ENCODE results near the gene CHST11. TPM values are rescaled to one million over a fixed set of nuclear protein-coding genes. Genes with fewer than 3 reads are reported as not detected.
"Not testable (repeated sequence)": the region's sequence is repeated elsewhere in the genome, so short reads cannot be mapped to it uniquely, and the experiment has no call there.

CHST11 gene
- total and polyA plus RNA-seq, 7 experiments from 2014 or later: 23.4 to 74.3 (median 32.0) TPM

DNA sequence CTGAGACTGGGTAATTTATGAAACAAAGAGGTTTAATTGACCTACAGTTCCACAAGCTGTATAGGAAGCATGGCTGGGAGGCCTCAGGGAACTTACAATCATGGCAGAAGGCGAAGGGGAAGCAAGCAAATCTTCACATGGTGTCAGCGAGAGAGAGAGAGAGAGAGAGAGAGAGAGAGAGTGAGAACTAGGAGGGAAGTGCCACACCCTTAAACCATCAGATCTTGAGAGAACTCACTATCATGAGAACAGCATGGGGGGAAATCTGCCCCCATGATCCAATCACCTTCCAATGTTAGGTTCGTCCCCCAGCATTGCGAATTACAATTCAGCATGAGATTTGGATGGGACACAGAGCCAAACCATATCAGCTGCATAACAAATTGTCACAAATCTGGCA lies 96.7 kb downstream of the CHST11 start:
- H3K36me3 Mint-ChIP-seq: peaks cover 0 to 53% (median 20%) of the 10 kb centered on the region in 5 donors
- ATAC-seq (peak; percentile 31), DNase-seq (no peak)
- H3K4me3 ChIP-seq (ENCODE audit: low read length): no peak overlapping the region
- H3K27me3 Mint-ChIP-seq: no peaks in the 10 kb centered on the region
- H3K27ac Mint-ChIP-seq: peak overlapping the region in 1 of 9 donors; percentile 63
- peak overlapping the region in 1 of 10 donors; percentile 15 for H3K4me3 Mint-ChIP-seq
- peaks cover 52 to 76% (median 54%) of the 10 kb centered on the region in 7 donors for H3K4me1 Mint-ChIP-seq
- no peaks in the 10 kb centered on the region for H3K36me3 ChIP-seq (ENCODE audit: control insufficient read depth in 2 of 3, insufficient read depth in 3 of 3, low read length in 3 of 3)
- H3K27me3 ChIP-seq (ENCODE audit: control insufficient read depth in 2 of 2, insufficient read depth in 2 of 2, low read length in 2 of 2): no peaks in the 10 kb centered on the region
- no peaks in the 10 kb centered on the region for H3K9me3 ChIP-seq (ENCODE audit: control insufficient read depth in 2 of 3, low read length in 3 of 3)
- CTCF ChIA-PET: no interaction called here
- intact Hi-C loops (cut with micrococcal nuclease): no loop called here
- POLR2A ChIA-PET: interaction anchor here (0.7 kb wide), 1 partner anchor 94 kb away, joined by 3 read pairs; no protein-coding TSS in a partner anchor
- peaks cover 0 to 17% (median 10%) of the 10 kb centered on the region in 11 donors for H3K9me3 Mint-ChIP-seq
- peaks cover 0 to 25% of the 10 kb centered on the region in 2 donors for H3K4me1 ChIP-seq (ENCODE audit: control insufficient read depth in 2 of 2, insufficient read depth in 2 of 2, low read length in 2 of 2)
- H3K27ac ChIP-seq (ENCODE audit: low read depth, low read length): no peak overlapping the region

DNA sequence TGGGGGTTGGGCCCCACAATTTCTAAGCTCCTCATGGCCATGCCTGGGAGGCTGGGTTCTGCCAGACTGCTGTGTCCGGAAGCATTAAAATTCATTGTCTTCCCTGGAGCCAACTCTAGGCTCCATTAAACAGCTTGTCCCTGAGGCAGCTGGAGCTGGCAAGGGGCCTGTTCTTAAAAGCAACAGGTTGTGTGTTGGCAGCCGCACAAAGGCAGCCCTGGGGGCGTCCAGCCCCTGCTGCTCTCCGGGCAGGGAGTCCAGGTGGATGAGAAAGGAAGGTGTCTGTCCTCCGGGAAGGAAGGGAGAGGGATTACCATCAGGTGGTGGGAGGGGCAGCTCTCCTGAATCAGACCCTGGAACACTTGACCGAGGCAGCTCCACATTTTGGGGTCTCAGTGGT lies 98.9 kb downstream of the CHST11 start:
- no peak overlapping the region for H3K4me3 Mint-ChIP-seq
- intact Hi-C loops (cut with micrococcal nuclease): no loop called here
- no peak for ATAC-seq
- ChIA-PET CTCF (interaction anchor here (1.6 kb wide), 1 partner anchor 97 kb away, joined by 4 read pairs; no protein-coding TSS in a partner anchor), POLR2A (no interaction called here)
- H3K27ac Mint-ChIP-seq: peak overlapping the region in 1 of 9 donors; percentile 18
- Histone ChIP-seq H3K27ac (ENCODE audit: low read depth, low read length) (no peak overlapping the region), H3K9me3 (ENCODE audit: control insufficient read depth in 2 of 3, low read length in 3 of 3) (no peaks in the 10 kb centered on the region), H3K4me3 (ENCODE audit: low read length) (no peak overlapping the region), H3K27me3 (ENCODE audit: control insufficient read depth in 2 of 2, insufficient read depth in 2 of 2, low read length in 2 of 2) (no peaks in the 10 kb centered on the region), H3K4me1 (ENCODE audit: control insufficient read depth in 2 of 2, insufficient read depth in 2 of 2, low read length in 2 of 2) (peaks cover 0 to 25% of the 10 kb centered on the region in 2 donors), H3K36me3 (ENCODE audit: control insufficient read depth in 2 of 3, insufficient read depth in 3 of 3, low read length in 3 of 3) (no peaks in the 10 kb centered on the region)
- H3K27me3 Mint-ChIP-seq: no peaks in the 10 kb centered on the region
- peaks cover 48 to 67% (median 50%) of the 10 kb centered on the region in 7 donors for H3K4me1 Mint-ChIP-seq
- DNase-seq: no peak
- H3K9me3 Mint-ChIP-seq: peaks cover 0 to 17% (median 10%) of the 10 kb centered on the region in 11 donors
- H3K36me3 Mint-ChIP-seq: peaks cover 0 to 61% (median 20%) of the 10 kb centered on the region in 5 donors

DNA sequence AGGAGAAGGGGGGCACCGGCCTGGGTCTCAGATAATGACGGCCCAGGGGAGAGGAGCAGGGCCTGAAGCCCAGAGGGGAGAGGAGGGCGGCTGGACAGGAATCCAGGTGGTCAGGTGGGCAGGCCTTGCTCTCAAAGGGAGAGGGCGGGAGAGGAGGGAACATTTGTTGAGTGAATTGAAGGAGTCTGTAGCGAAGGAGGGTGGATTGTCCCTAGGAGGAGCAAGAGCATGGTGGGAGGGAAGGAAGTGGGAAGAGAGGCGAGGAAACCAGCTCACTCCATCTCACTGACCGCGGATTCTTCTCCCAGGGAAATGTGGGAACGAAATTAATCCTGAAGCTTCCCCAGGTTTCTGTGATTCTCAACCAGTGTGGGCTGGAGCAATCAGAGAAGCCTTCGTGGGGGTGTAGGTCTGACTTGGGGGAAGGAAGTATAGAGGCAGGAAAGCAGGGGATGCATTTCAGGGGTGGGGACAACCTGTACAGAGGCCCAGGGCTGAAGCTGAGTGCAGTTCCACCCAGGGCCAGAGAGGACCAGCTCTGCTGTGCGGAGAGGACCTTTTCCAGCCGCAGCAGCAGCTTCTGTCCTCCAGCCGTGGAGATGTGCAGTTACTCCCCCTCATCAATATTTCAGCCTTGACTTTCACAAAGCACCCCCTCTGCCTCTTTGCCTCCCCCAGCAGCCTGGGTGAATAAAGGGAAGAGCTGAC lies 100.9 kb downstream of the CHST11 start:
- peaks cover 0 to 23% of the 10 kb centered on the region in 2 donors for H3K4me1 ChIP-seq (ENCODE audit: control insufficient read depth in 2 of 2, insufficient read depth in 2 of 2, low read length in 2 of 2)
- no peak for ATAC-seq
- peaks cover 0 to 57% (median 15%) of the 10 kb centered on the region in 5 donors for H3K36me3 Mint-ChIP-seq
- H3K4me3 Mint-ChIP-seq: no peak overlapping the region
- peaks cover 34 to 48% (median 40%) of the 10 kb centered on the region in 7 donors for H3K4me1 Mint-ChIP-seq
- no peak overlapping the region for H3K4me3 ChIP-seq (ENCODE audit: low read length)
- H3K27ac ChIP-seq (ENCODE audit: low read depth, low read length): no peak overlapping the region
- H3K36me3 ChIP-seq (ENCODE audit: control insufficient read depth in 2 of 3, insufficient read depth in 3 of 3, low read length in 3 of 3): no peaks in the 10 kb centered on the region
- H3K27me3 ChIP-seq (ENCODE audit: control insufficient read depth in 2 of 2, insufficient read depth in 2 of 2, low read length in 2 of 2): no peaks in the 10 kb centered on the region
- no peak for DNase-seq
- H3K9me3 ChIP-seq (ENCODE audit: control insufficient read depth in 2 of 3, low read length in 3 of 3): no peaks in the 10 kb centered on the region
- ChIA-PET CTCF (no interaction called here), POLR2A (interaction anchor here (0.6 kb wide), 1 partner anchor 482 kb away, joined by 4 read pairs; no protein-coding TSS in a partner anchor)
- no peaks in the 10 kb centered on the region for H3K27me3 Mint-ChIP-seq
- H3K9me3 Mint-ChIP-seq: peaks cover 0 to 16% (median 10%) of the 10 kb centered on the region in 11 donors
- intact Hi-C loops (cut with micrococcal nuclease): no loop called here
- H3K27ac Mint-ChIP-seq: peak overlapping the region in 1 of 9 donors; percentile 62

DNA sequence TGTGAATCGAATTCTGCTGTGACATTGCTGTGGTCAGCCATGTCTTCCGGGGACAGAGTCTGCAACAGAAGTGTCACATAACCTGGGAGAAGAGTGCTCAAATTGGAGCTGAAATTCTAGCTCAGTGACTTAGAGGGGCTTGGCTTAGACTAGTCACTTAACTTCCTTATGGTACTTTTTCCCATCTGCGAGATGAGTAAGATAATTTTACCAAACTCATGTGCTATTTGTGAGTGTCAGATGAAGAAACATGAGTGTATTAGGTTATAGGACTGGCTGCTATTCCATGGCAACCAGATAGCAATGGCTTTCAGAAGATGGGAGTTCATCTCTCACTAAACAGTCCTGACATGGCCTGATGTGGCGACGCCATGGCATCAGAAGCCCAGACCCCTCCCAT lies 104.1 kb downstream of the CHST11 start:
- no peak overlapping the region for H3K27ac ChIP-seq (ENCODE audit: low read depth, low read length)
- Mint-ChIP-seq H3K4me3 (no peak overlapping the region), H3K9me3 (peaks cover 0 to 21% (median 8%) of the 10 kb centered on the region in 11 donors), H3K27me3 (no peaks in the 10 kb centered on the region), H3K4me1 (peaks cover 13 to 28% (median 26%) of the 10 kb centered on the region in 7 donors), H3K27ac (peak overlapping the region in 1 of 9 donors; percentile 14), H3K36me3 (peaks cover 5 to 63% (median 19%) of the 10 kb centered on the region in 5 donors)
- CTCF ChIA-PET: interaction anchor here (0.5 kb wide), 1 partner anchor 821 kb away, joined by 3 read pairs; no protein-coding TSS in a partner anchor
- no peak for DNase-seq
- intact Hi-C loops (cut with micrococcal nuclease): no loop called here
- H3K4me3 ChIP-seq (ENCODE audit: low read length): no peak overlapping the region
- H3K36me3 ChIP-seq (ENCODE audit: control insufficient read depth in 2 of 3, insufficient read depth in 3 of 3, low read length in 3 of 3): no peaks in the 10 kb centered on the region
- POLR2A ChIA-PET: interaction anchor here (0.9 kb wide), 1 partner anchor 15 kb away, joined by 4 read pairs; no protein-coding TSS in a partner anchor
- ATAC-seq: no peak
- H3K4me1 ChIP-seq (ENCODE audit: control insufficient read depth in 2 of 2, insufficient read depth in 2 of 2, low read length in 2 of 2): no peaks in the 10 kb centered on the region
- no peaks in the 10 kb centered on the region for H3K27me3 ChIP-seq (ENCODE audit: control insufficient read depth in 2 of 2, insufficient read depth in 2 of 2, low read length in 2 of 2)
- peaks cover 0 to 13% (median 0%) of the 10 kb centered on the region in 3 experiments for H3K9me3 ChIP-seq (ENCODE audit: control insufficient read depth in 2 of 3, low read length in 3 of 3)

DNA sequence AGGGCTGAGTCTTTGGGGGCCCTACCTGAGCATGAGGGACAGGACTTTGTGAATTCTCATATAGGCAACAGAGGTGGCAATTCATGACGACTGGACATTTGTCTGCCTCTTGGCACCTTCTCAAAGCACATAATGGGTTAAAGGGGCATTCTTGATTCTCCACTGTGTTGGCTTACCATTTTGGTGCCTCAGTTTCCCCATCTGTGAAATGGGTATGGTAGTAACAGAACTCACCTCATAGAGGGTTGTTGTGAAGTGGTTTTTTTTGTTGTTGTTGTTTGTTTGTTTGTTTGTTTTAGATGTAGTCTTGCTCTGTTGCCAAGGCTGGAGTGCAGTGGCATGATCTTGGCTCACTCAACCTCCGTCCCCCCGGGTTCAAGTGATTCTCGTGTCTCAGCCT lies 106.0 kb downstream of the CHST11 start:
- H3K27me3 Mint-ChIP-seq: no peaks in the 10 kb centered on the region
- peaks cover 0 to 13% (median 0%) of the 10 kb centered on the region in 3 experiments for H3K9me3 ChIP-seq (ENCODE audit: control insufficient read depth in 2 of 3, low read length in 3 of 3)
- H3K4me1 Mint-ChIP-seq: peaks cover 7 to 37% (median 28%) of the 10 kb centered on the region in 7 donors
- H3K4me1 ChIP-seq (ENCODE audit: control insufficient read depth in 2 of 2, insufficient read depth in 2 of 2, low read length in 2 of 2): peaks cover 0 to 8% of the 10 kb centered on the region in 2 donors
- no peaks in the 10 kb centered on the region for H3K36me3 ChIP-seq (ENCODE audit: control insufficient read depth in 2 of 3, insufficient read depth in 3 of 3, low read length in 3 of 3)
- DNase-seq: no peak
- peaks cover 5 to 74% (median 30%) of the 10 kb centered on the region in 5 donors for H3K36me3 Mint-ChIP-seq
- no peaks in the 10 kb centered on the region for H3K27me3 ChIP-seq (ENCODE audit: control insufficient read depth in 2 of 2, insufficient read depth in 2 of 2, low read length in 2 of 2)
- no peak overlapping the region for H3K4me3 ChIP-seq (ENCODE audit: low read length)
- no peak for ATAC-seq
- intact Hi-C loops (cut with micrococcal nuclease): no loop called here
- ChIA-PET CTCF (no interaction called here), POLR2A (no interaction called here)
- no peak overlapping the region for H3K27ac Mint-ChIP-seq
- H3K9me3 Mint-ChIP-seq: peaks cover 0 to 27% (median 10%) of the 10 kb centered on the region in 11 donors
- no peak overlapping the region for H3K27ac ChIP-seq (ENCODE audit: low read depth, low read length)
- H3K4me3 Mint-ChIP-seq: no peak overlapping the region

DNA sequence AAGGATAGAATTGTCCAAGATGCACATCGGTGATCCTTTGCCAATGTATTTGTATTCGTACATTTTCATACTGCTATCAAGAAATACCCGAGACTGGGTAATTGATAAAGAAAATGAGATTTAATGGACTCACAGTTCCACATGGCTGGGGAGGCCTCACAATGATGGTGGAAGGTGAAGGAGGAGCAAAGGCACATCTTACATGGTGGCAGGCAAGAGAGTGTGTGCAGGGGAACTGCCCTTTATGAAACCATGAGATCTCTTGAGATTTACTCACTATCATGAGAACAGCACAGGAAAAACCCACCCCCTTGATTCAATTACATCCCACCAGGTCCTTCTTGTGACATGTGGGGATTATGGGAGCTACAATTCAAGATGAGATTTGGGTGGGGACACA lies 107.9 kb downstream of the CHST11 start:
- intact Hi-C loops (cut with micrococcal nuclease): loop anchor here (5.0 kb wide), 2 partner anchors 32 to 107 kb away; partner anchors contain the start of gene CHST11 (in 1 of the 2)
- ATAC-seq; H3K4me3 ChIP-seq (ENCODE audit: low read length); POLR2A ChIA-PET; H3K27ac ChIP-seq (ENCODE audit: low read depth, low read length); CTCF ChIA-PET; H3K27me3 Mint-ChIP-seq; DNase-seq; H3K27me3 ChIP-seq (ENCODE audit: control insufficient read depth in 2 of 2, insufficient read depth in 2 of 2, low read length in 2 of 2); H3K36me3 ChIP-seq (ENCODE audit: control insufficient read depth in 2 of 3, insufficient read depth in 3 of 3, low read length in 3 of 3): not testable (repeated sequence)
- H3K4me3 Mint-ChIP-seq: peak overlapping the region in 1 of 10 donors; percentile 18
- peak overlapping the region in 3 of 9 donors; percentile 12 to 40 (median 37) for H3K27ac Mint-ChIP-seq
- Histone ChIP-seq H3K4me1 (ENCODE audit: control insufficient read depth in 2 of 2, insufficient read depth in 2 of 2, low read length in 2 of 2) (peaks cover 6 to 24% of the 10 kb centered on the region in 2 donors), H3K9me3 (ENCODE audit: control insufficient read depth in 2 of 3, low read length in 3 of 3) (peaks cover 0 to 13% (median 0%) of the 10 kb centered on the region in 3 experiments)
- peaks cover 25 to 55% (median 47%) of the 10 kb centered on the region in 7 donors for H3K4me1 Mint-ChIP-seq
- peaks cover 0 to 27% (median 10%) of the 10 kb centered on the region in 11 donors for H3K9me3 Mint-ChIP-seq
- peaks cover 5 to 76% (median 28%) of the 10 kb centered on the region in 5 donors for H3K36me3 Mint-ChIP-seq
